ENCODE measurements around the gene FBXO10.

DNA sequence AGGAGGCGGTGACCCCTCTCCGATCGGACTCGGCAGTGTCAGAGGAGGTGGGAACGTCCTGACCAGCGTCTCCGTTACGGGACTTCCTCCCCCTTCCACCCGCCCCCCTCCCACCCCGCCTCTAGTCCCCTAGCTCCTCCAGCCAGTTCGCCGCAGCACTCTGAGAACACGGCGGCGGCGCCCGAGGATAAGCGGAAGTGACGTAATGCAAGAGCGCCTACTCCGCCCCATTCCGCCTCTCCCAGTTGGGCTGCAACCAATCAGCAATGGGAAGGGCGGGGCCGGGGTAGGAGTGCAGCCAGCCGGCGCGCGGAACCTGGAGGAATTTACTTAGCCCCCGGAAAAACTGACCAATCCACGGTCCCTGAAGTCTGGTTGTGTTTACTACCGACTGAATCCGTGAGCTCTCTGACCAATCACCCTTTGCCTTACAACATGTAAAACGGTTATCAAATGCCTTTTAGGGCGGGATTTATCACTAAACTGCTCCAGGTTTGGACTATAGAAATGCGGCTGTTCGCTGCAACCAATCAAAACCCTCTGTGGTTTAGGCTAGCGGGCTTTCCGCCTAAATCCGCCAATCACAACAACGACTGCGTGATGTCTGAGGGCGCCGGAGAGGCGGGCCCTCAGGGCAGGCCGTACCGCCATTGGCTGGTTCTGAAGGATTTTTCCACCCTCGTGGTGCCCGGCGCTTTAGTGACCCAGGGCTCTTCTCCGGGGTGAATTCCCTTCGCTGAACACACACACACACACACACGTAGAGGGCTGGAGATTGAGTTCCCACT lies 110.7 kb downstream of the FBXO10 start, which contains the start of gene ZBTB5:
- TF ChIP-seq, protein P1, sequence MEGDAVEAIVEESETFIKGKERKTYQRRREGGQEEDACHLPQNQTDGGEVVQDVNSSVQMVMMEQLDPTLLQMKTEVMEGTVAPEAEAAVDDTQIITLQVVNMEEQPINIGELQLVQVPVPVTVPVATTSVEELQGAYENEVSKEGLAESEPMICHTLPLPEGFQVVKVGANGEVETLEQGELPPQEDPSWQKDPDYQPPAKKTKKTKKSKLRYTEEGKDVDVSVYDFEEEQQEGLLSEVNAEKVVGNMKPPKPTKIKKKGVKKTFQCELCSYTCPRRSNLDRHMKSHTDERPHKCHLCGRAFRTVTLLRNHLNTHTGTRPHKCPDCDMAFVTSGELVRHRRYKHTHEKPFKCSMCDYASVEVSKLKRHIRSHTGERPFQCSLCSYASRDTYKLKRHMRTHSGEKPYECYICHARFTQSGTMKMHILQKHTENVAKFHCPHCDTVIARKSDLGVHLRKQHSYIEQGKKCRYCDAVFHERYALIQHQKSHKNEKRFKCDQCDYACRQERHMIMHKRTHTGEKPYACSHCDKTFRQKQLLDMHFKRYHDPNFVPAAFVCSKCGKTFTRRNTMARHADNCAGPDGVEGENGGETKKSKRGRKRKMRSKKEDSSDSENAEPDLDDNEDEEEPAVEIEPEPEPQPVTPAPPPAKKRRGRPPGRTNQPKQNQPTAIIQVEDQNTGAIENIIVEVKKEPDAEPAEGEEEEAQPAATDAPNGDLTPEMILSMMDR (IDR thresholded peaks at IDR 0.05) = no peak
- peak; percentile 73 to 88 for TF ChIP-seq POLR2A (IDR thresholded peaks at IDR 0.05)

All from thyroid gland (tissue), 4 donors.